Kidney (tissue), 14 donors: ENCODE results near the gene CPED1. TPM values are rescaled to one million over a fixed set of nuclear protein-coding genes. Genes with fewer than 3 reads are reported as not detected.
A peak's percentile ranks its signal among the peaks of the same experiment; 100 is the strongest.

Source experiments
- DNase-seq, 5 donors: peaks; one replicate each; pipeline ENCODE4 v3.0.0-alpha.2; 2013 to 2020
- FAIRE-seq: peaks from 2 replicates; lab custom pipeline; 2012; peaks lifted over from hg19 to GRCh38; lab: Jason Lieb, UNC
- H3K27ac ChIP-seq, 2 donors: one replicate each; pipeline ENCODE4 v1.7.0; 2013; ENCODE audit warnings: low read depth in 2 of 2, low read length in 2 of 2, inconsistent platforms in 1 of 2
- H3K27me3 ChIP-seq: one replicate; pipeline ENCODE4 v1.7.1; 2013; ENCODE audit warnings: low read length, inconsistent platforms; ENCODE audit not compliant: control insufficient read depth, insufficient read depth
- H3K36me3 ChIP-seq, 3 donors: one replicate each; pipeline versions ENCODE4 v1.7.0 to v1.7.1; 2013; ENCODE audit warnings: low read length in 3 of 3, control low read depth in 1 of 3, inconsistent platforms in 1 of 3; ENCODE audit not compliant: insufficient read depth in 3 of 3, control insufficient read depth in 2 of 3
- H3K4me1 ChIP-seq, 3 donors: one replicate each; pipeline versions ENCODE4 v1.7.0 to v1.7.1; 2013; ENCODE audit warnings: low read length in 3 of 3, inconsistent platforms in 1 of 3, low read depth in 1 of 3; ENCODE audit not compliant: control insufficient read depth in 2 of 3, insufficient read depth in 2 of 3
- H3K4me3 ChIP-seq, 3 donors: one replicate each; pipeline versions ENCODE4 v1.7.0 to v1.8.1; 2013; ENCODE audit warnings: low read length in 3 of 3, control low read depth in 1 of 3, inconsistent platforms in 1 of 3
- H3K9ac ChIP-seq, 3 donors: one replicate each; pipeline versions ENCODE4 v1.7.0 to v1.7.1; 2013; ENCODE audit warnings: low read length in 3 of 3, control low read depth in 1 of 3, inconsistent platforms in 1 of 3
- H3K9me3 ChIP-seq, 3 donors: one replicate each; pipeline versions ENCODE4 v1.7.0 to v1.7.1; 2013; ENCODE audit warnings: low read length in 3 of 3, control low read depth in 1 of 3, inconsistent platforms in 1 of 3; ENCODE audit not compliant: control insufficient read depth in 2 of 3, insufficient read depth in 1 of 3
- intact Hi-C: fragments of 100-400 bp; cut with DNase I; formaldehyde crosslinking; loops from one replicate; pipeline ENCODE4 v1.11.1; 2022
- polyA plus RNA-seq: library from polyadenylated mRNA; stranded (reverse); fragments of 350-450 nt; fragmentation: Illumina TruSeq; extraction: RNeasy Lipid Tissue Mini Kit (QIAGEN cat#74804); gene quantifications from one replicate; pipeline ENCODE4 v1.2.3, GENCODE V29; 2014; ENCODE audit warnings: low read depth, low replicate concordance; ENCODE audit not compliant: insufficient read depth
- total RNA-seq: library from RNA; stranded (reverse); fragmentation: NEBNext Ultra II Directional; extraction: Animal tissue kit (Norgen Biotek cat#: 25700); gene quantifications from one replicate; pipeline ENCODE4 v1.2.1, GENCODE V29; 2021
- TF ChIP-seq, protein P1 (sequence below): IDR thresholded peaks from 3 replicates; pipeline ENCODE4 v1.5.1; 2012; ENCODE audit warnings: mild to moderate bottlenecking, moderate library complexity, borderline replicate concordance; ENCODE audit not compliant: insufficient read depth; ENCODE audit errors: extremely low read depth
- donor health status: control.
- donor health status: control.
- donor health status: control.
- donor health status: control.
- donor health status: control.
- donor health status: DM: yes; HTN: yes; CAD: no.
- donor health status: Normal renal cell carcinoma (clear cell type).

CPED1 gene
- total and polyA plus RNA-seq, 2 donors from 2014 or later: 2.9 to 16.9 TPM

DNA sequence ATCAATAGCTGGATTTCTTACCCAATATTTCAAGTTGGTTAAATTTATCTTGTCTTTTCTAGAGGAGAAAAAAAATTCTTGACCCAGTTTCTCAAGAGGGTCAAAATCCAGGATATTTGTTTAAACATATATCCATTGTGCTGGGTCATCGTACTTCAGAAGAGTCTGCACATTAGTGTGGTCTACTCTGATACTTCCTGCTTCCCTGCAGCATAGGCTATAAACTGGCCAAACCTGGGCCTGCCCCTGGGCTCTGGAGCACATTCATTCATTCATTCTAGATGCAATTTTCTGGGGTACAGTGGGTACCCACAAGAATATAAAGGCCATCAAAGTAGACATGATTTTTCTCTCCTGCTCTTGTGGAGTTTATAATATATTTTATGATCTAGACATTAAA, 198.2 kb downstream of the CPED1 start:
- Histone ChIP-seq H3K4me3 (no peak overlapping the region), H3K27ac (no peak overlapping the region), H3K4me1 (no peaks in the 10 kb centered on the region), H3K9me3 (no peaks in the 10 kb centered on the region), H3K36me3 (no peaks in the 10 kb centered on the region), H3K9ac (no peak overlapping the region), H3K27me3 (no peaks in the 10 kb centered on the region)
- DNase-seq (no peak), FAIRE-seq (no peak)
- intact Hi-C loops: no loop called here
- TF ChIP-seq, protein P1, sequence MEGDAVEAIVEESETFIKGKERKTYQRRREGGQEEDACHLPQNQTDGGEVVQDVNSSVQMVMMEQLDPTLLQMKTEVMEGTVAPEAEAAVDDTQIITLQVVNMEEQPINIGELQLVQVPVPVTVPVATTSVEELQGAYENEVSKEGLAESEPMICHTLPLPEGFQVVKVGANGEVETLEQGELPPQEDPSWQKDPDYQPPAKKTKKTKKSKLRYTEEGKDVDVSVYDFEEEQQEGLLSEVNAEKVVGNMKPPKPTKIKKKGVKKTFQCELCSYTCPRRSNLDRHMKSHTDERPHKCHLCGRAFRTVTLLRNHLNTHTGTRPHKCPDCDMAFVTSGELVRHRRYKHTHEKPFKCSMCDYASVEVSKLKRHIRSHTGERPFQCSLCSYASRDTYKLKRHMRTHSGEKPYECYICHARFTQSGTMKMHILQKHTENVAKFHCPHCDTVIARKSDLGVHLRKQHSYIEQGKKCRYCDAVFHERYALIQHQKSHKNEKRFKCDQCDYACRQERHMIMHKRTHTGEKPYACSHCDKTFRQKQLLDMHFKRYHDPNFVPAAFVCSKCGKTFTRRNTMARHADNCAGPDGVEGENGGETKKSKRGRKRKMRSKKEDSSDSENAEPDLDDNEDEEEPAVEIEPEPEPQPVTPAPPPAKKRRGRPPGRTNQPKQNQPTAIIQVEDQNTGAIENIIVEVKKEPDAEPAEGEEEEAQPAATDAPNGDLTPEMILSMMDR: no peak

DNA sequence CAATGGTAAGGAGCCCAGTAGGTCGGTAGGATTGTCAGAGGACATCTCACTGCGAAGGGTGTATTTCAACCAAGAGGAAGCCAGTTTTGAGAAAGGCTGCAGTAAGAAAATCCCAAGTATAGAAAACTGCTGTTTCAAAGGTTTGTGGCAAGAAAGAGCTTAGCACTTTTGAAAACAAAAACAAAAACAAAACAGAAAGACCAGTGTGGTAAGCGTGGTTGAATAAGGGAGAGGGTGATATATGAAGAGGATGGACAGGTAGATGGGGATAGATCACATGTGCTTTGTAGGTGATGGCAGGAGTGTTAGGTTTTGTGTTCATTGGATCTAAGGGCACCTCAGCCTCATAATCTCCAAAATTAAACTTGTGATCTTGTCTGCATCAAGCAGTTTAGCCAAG, 198.7 kb downstream of the CPED1 start:
- DNase-seq (no peak), FAIRE-seq (no peak)
- TF ChIP-seq, protein P1: no peak
- no peak overlapping the region for H3K9ac ChIP-seq
- intact Hi-C loops: no loop called here
- H3K9me3 ChIP-seq: no peaks in the 10 kb centered on the region
- no peak overlapping the region for H3K27ac ChIP-seq
- H3K4me3 ChIP-seq: no peak overlapping the region
- no peaks in the 10 kb centered on the region for H3K36me3 ChIP-seq
- H3K27me3 ChIP-seq: no peaks in the 10 kb centered on the region
- H3K4me1 ChIP-seq: no peaks in the 10 kb centered on the region

DNA sequence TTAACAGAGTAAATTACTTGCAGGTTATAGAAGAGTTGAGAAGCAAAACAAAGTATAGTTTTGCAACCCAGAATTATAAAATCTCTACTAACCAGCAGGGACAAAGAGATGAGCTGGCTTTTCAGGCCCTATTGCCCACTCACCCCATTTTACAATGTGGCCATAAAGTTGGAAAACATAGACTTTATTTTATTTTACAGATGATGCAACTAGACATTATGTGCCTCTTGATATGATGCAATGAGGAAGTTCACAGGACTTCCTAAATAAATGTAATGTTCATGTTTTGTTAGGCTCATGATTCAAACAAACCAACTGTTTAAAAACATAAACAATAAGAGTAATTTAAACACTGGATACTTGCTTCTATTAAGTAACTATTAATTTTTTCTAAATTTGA, 199.2 kb downstream of the CPED1 start:
- Histone ChIP-seq H3K4me1 (no peaks in the 10 kb centered on the region), H3K9ac (no peak overlapping the region), H3K27ac (no peak overlapping the region), H3K27me3 (no peaks in the 10 kb centered on the region), H3K9me3 (no peaks in the 10 kb centered on the region), H3K36me3 (no peaks in the 10 kb centered on the region), H3K4me3 (no peak overlapping the region)
- intact Hi-C loops: no loop called here
- DNase-seq (no peak), FAIRE-seq (peak; percentile 21)
- TF ChIP-seq, protein P1: no peak

DNA sequence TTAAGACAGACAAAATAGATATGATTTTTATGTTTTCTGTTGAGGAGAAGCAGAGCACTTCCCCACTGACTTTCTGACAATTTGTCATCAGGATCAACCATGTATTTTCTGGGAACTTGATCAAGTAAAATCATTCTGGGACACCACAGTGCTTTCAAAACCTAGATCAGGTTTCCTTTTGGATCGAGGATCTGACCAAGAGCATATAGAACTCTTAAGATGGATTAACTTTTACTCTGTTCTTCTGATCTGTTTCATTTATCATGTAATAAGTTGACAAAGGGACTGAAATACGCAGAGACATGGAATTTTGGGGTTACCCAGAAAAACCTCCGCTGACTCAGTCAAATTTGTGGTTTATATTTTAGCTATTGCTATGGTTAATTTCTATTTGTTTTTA, 204.3 kb downstream of the CPED1 start:
- no peak overlapping the region for H3K9ac ChIP-seq
- H3K4me3 ChIP-seq: no peak overlapping the region
- H3K27ac ChIP-seq: no peak overlapping the region
- TF ChIP-seq, protein P1: no peak
- FAIRE-seq: no peak
- H3K9me3 ChIP-seq: no peaks in the 10 kb centered on the region
- intact Hi-C loops: no loop called here
- no peaks in the 10 kb centered on the region for H3K4me1 ChIP-seq
- no peaks in the 10 kb centered on the region for H3K36me3 ChIP-seq
- DNase-seq: no peak
- H3K27me3 ChIP-seq: no peaks in the 10 kb centered on the region
